HepG2 (cell line): ENCODE results near the gene PCAT6. TPM values are rescaled to one million over a fixed set of nuclear protein-coding genes. Genes with fewer than 3 reads are reported as not detected.

ENCODE experiments used
- ESRRA ChIP-seq: sonication (generic); formaldehyde crosslinking; IDR thresholded peaks from 2 replicates; pipeline ENCODE4 v1.5.1; 2020; ENCODE audit warnings: mild to moderate bottlenecking, low read depth, missing genetic modification reagents
- FOXP1 ChIP-seq, 2 experiments: fragments of 450-650 bp in 1 of 2; IDR thresholded peaks; 2 replicates each; pipeline ENCODE4 v1.6.1; 2017 to 2018; ENCODE audit warnings: antibody characterized with exemption in 1 of 2
- GATA4 ChIP-seq: sonication (generic); IDR thresholded peaks from 2 replicates; pipeline ENCODE4 v1.6.1; 2016; ENCODE audit warnings: antibody characterized with exemption, low read depth, borderline replicate concordance
- HDAC1 ChIP-seq: sonication (generic); formaldehyde crosslinking; IDR thresholded peaks from 2 replicates; pipeline ENCODE4 v1.5.1; 2020; ENCODE audit warnings: mild to moderate bottlenecking, missing genetic modification reagents
- MAF1 ChIP-seq: sonication (generic); formaldehyde crosslinking; IDR thresholded peaks from 2 replicates; pipeline ENCODE4 v1.5.0; 2020; ENCODE audit warnings: missing genetic modification reagents, borderline replicate concordance
- MBNL3 ChIP-seq: fragments of 250-450 bp; sonication (Bioruptor Pico); conservative IDR thresholded peaks from 2 replicates; pipeline ENCODE4 v1.8.0; 2022; ENCODE audit warnings: mild to moderate bottlenecking, inconsistent platforms
- RARG ChIP-seq: sonication (generic); formaldehyde crosslinking; IDR thresholded peaks from 2 replicates; pipeline ENCODE4 v1.4.0; 2020; ENCODE audit warnings: low read depth, mild to moderate bottlenecking, missing genetic modification reagents
- REXO4 ChIP-seq: sonication (generic); formaldehyde crosslinking; IDR thresholded peaks from 2 replicates; pipeline ENCODE4 v1.8.0; 2022; ENCODE audit warnings: missing genetic modification reagents, mild to moderate bottlenecking, borderline replicate concordance
- SUZ12 ChIP-seq: fragments of 150-350 bp; IDR thresholded peaks from 2 replicates; pipeline ENCODE4 v1.6.1; 2014; ENCODE audit warnings: low read depth, low read length
- TRIM24 ChIP-seq: sonication (generic); formaldehyde crosslinking; IDR thresholded peaks from 2 replicates; pipeline ENCODE4 v1.8.0; 2022; ENCODE audit warnings: mild to moderate bottlenecking, missing genetic modification reagents
- ZBTB38 ChIP-seq: sonication (generic); formaldehyde crosslinking; IDR thresholded peaks from 2 replicates; pipeline ENCODE4 v1.5.1; 2020; ENCODE audit warnings: mild to moderate bottlenecking, missing genetic modification reagents
- ZFP41 ChIP-seq: sonication (generic); formaldehyde crosslinking; IDR thresholded peaks from 2 replicates; pipeline ENCODE4 v1.4.0; 2020; ENCODE audit warnings: mild to moderate bottlenecking, missing genetic modification reagents, borderline replicate concordance
- ZNF33A ChIP-seq: sonication (generic); formaldehyde crosslinking; IDR thresholded peaks from 2 replicates; pipeline ENCODE4 v1.5.1; 2020; ENCODE audit warnings: missing genetic modification reagents, mild to moderate bottlenecking, moderate library complexity, borderline replicate concordance
- ZNF33B ChIP-seq: sonication (generic); formaldehyde crosslinking; IDR thresholded peaks from 2 replicates; pipeline ENCODE4 v1.5.1; 2020; ENCODE audit warnings: mild to moderate bottlenecking, missing genetic modification reagents
- ZNF660 ChIP-seq: sonication (generic); formaldehyde crosslinking; IDR thresholded peaks from 2 replicates; pipeline ENCODE4 v1.5.1; 2020; ENCODE audit warnings: mild to moderate bottlenecking, low read depth, missing genetic modification reagents, borderline replicate concordance
- ZNF670 ChIP-seq: sonication (generic); formaldehyde crosslinking; IDR thresholded peaks from 2 replicates; pipeline ENCODE4 v1.8.0; 2022; ENCODE audit warnings: mild to moderate bottlenecking, missing genetic modification reagents, borderline replicate concordance
- polyA plus RNA-seq, 8 experiments: library from polyadenylated mRNA; depleted of rRNA in 3 of 8; stranded (reverse) in 7 of 8; unstranded in 1 of 8; fragments of >200 nt; fragmentation: Illumina TruSeq in 4 of 8; extraction: Trizol in 4 of 8; gene quantifications; 2 replicates each; pipeline versions ENCODE4 v1.2.1 to v1.2.3, GENCODE V29; 2011 to 2016; ENCODE audit warnings: low read depth in 4 of 8, missing spikeins in 1 of 8, mixed read lengths in 1 of 8; ENCODE audit not compliant: insufficient read depth in 1 of 8
- total RNA-seq, 5 experiments: library from RNA; depleted of rRNA; stranded (reverse); fragments of >200 nt; fragmentation: Illumina TruSeq; extraction: Trizol; gene quantifications; 2 replicates each; pipeline ENCODE4 v1.2.3, GENCODE V29; 2016; ENCODE audit warnings: low read depth in 1 of 5
- TF ChIP-seq, protein P1 (sequence below), 2 experiments: sonication (generic) in 1 of 2; formaldehyde crosslinking in 1 of 2; IDR thresholded peaks; 2 replicates each; pipeline versions ENCODE4 v1.4.0 to v1.6.1; 2016 to 2020; ENCODE audit warnings: borderline replicate concordance in 1 of 2, low read depth in 1 of 2, mild to moderate bottlenecking in 1 of 2, missing genetic modification reagents in 1 of 2
- TF ChIP-seq, protein P2 (sequence below): IDR thresholded peaks from 2 replicates; pipeline ENCODE4 v1.6.1; 2016; ENCODE audit warnings: mild to moderate bottlenecking, missing biosample characterization, missing genetic modification reagents
- TF ChIP-seq, protein P3 (sequence below): sonication (generic); formaldehyde crosslinking; IDR thresholded peaks from 2 replicates; pipeline ENCODE4 v1.4.0; 2020; ENCODE audit warnings: missing genetic modification reagents, borderline replicate concordance

Gene PCAT6
- total and polyA plus RNA-seq, 2 of the 13 experiments (the other 11 are each of a cell fraction or from before 2014, with no cell fraction given), result 0.60 to 4.4 TPM

DNA sequence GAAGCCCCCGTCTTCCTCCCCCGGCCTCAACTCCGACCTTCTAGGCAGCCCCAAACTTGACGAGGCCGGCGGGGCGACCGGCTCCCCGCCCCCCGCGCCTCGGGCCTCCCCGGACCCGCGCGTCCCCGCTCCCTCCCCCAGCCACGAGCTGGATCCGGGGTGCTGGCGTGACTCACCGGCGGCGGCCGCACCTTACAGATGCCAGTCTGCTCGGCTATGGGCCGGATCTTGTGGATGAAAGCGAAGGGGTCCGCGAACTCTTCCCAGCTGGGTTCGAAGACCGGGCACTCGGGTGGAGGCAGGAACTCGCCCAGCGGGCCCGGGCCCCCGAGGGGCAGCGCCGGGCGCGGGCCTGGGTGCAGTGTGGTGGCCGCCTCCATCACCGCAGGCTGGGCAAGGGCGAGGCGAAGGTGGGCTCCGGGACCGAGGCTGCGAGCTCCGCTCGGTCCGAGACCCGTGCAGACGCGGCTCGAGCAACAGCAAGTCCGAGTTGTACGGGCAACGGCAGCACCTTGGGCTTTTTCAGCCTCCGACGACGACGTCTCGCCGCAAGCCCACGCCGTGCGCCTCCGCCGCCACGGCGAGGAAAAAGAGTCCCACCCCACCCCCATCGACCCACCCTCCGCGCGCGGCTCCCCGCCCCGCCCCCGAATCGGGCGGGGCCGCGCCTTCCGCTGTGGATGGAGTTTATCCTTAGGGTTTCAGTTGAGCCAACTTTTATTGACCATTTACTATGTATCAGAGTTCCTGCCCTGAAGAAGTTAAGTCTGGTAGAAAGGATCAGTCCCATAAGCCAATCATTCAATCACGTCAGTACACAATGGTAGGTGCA is 2.6 kb upstream of the PCAT6 start, which contains the start of gene KDM5B (continued):
- TF ChIP-seq, protein P1, sequence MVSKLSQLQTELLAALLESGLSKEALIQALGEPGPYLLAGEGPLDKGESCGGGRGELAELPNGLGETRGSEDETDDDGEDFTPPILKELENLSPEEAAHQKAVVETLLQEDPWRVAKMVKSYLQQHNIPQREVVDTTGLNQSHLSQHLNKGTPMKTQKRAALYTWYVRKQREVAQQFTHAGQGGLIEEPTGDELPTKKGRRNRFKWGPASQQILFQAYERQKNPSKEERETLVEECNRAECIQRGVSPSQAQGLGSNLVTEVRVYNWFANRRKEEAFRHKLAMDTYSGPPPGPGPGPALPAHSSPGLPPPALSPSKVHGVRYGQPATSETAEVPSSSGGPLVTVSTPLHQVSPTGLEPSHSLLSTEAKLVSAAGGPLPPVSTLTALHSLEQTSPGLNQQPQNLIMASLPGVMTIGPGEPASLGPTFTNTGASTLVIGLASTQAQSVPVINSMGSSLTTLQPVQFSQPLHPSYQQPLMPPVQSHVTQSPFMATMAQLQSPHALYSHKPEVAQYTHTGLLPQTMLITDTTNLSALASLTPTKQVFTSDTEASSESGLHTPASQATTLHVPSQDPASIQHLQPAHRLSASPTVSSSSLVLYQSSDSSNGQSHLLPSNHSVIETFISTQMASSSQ (IDR thresholded peaks at IDR 0.05; ENCODE audit: low read depth), result no peak
- TF ChIP-seq, protein P1 (CRISPR knock-in tag; IDR thresholded peaks at IDR 0.05; ENCODE audit: borderline replicate concordance), result no peak
- peak; percentile 21; the same call in 1 of the 2 replicates for TF ChIP-seq ESRRA (CRISPR knock-in tag)
- TF ChIP-seq ZFP41 (CRISPR knock-in tag), result no peak
- no peak for TF ChIP-seq ZNF670 (CRISPR knock-in tag)
- peak; percentile 90 for TF ChIP-seq HDAC1 (CRISPR knock-in tag)
- no peak for TF ChIP-seq MAF1 (CRISPR knock-in tag)
- TF ChIP-seq RARG (CRISPR knock-in tag), result no peak
- no peak for TF ChIP-seq TRIM24 (CRISPR knock-in tag)
- no peak for TF ChIP-seq MBNL3
- no peak for TF ChIP-seq REXO4
- no peak for TF ChIP-seq FOXP1 (IDR thresholded peaks at IDR 0.05)
- TF ChIP-seq FOXP1 (CRISPR knock-in tag; IDR thresholded peaks at IDR 0.05), result 0 out of 2 replicates have a peak, but pooled peaks have one; percentile 28
- TF ChIP-seq, protein P2, sequence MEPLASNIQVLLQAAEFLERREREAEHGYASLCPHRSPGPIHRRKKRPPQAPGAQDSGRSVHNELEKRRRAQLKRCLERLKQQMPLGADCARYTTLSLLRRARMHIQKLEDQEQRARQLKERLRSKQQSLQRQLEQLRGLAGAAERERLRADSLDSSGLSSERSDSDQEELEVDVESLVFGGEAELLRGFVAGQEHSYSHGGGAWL (CRISPR knock-in tag), result peak; percentile 86
- no peak for TF ChIP-seq SUZ12
- TF ChIP-seq ZNF33A, result no peak
- TF ChIP-seq ZNF660 (CRISPR knock-in tag), result no peak
- peak; percentile 71; the same call in 1 of the 2 replicates for TF ChIP-seq GATA4
- no peak for TF ChIP-seq ZNF33B (CRISPR knock-in tag)
- TF ChIP-seq, protein P3, sequence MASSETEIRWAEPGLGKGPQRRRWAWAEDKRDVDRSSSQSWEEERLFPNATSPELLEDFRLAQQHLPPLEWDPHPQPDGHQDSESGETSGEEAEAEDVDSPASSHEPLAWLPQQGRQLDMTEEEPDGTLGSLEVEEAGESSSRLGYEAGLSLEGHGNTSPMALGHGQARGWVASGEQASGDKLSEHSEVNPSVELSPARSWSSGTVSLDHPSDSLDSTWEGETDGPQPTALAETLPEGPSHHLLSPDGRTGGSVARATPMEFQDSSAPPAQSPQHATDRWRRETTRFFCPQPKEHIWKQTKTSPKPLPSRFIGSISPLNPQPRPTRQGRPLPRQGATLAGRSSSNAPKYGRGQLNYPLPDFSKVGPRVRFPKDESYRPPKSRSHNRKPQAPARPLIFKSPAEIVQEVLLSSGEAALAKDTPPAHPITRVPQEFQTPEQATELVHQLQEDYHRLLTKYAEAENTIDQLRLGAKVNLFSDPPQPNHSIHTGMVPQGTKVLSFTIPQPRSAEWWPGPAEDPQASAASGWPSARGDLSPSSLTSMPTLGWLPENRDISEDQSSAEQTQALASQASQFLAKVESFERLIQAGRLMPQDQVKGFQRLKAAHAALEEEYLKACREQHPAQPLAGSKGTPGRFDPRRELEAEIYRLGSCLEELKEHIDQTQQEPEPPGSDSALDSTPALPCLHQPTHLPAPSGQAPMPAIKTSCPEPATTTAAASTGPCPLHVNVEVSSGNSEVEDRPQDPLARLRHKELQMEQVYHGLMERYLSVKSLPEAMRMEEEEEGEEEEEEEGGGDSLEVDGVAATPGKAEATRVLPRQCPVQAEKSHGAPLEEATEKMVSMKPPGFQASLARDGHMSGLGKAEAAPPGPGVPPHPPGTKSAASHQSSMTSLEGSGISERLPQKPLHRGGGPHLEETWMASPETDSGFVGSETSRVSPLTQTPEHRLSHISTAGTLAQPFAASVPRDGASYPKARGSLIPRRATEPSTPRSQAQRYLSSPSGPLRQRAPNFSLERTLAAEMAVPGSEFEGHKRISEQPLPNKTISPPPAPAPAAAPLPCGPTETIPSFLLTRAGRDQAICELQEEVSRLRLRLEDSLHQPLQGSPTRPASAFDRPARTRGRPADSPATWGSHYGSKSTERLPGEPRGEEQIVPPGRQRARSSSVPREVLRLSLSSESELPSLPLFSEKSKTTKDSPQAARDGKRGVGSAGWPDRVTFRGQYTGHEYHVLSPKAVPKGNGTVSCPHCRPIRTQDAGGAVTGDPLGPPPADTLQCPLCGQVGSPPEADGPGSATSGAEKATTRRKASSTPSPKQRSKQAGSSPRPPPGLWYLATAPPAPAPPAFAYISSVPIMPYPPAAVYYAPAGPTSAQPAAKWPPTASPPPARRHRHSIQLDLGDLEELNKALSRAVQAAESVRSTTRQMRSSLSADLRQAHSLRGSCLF (CRISPR knock-in tag), result no peak
- TF ChIP-seq ZBTB38 (CRISPR knock-in tag), result peak; percentile 66
